A549 (cell line): ENCODE measurements around the gene ATP11A. TPM values are rescaled to one million over a fixed set of nuclear protein-coding genes. Genes with fewer than 3 reads are reported as not detected.

Experiments
- ATAC-seq, 2 experiments: fragments of 200-7000 bp in 1 of 2; fragments of >200 bp in 1 of 2; cut with Nextera tagmentation in 1 of 2; cut with Tn5 transposase in 1 of 2; 3 replicates each; pipeline versions ENCODE4 v1.8.0 to v1.9.1; 2018 to 2020; ENCODE audit warnings: mild to moderate bottlenecking in 1 of 2, moderate library complexity in 1 of 2
- CTCF ChIA-PET: fragments of 300-600 bp; sonication (Branson Sonifier 250); formaldehyde crosslinking; extraction: SDS; loops from one replicate; lab custom pipeline; 2021; ENCODE audit warnings: antibody characterized with exemption, inconsistent platforms; lab: Yijun Ruan, JAX
- POLR2A ChIA-PET: fragments of 350-600 bp; formaldehyde crosslinking; extraction: SDS; loops from one replicate; lab custom pipeline; 2021; ENCODE audit warnings: antibody characterized with exemption, inconsistent platforms; lab: Yijun Ruan, JAX
- DNase-seq, 2 experiments: peaks; one replicate each; pipeline versions ENCODE4 v3.0.0 to v3.0.0-alpha.2; 2011 to 2016; ENCODE audit warnings: low read depth in 1 of 2, low spot score in 1 of 2
- FAIRE-seq: peaks from 2 replicates; lab custom pipeline; 2011; peaks lifted over from hg19 to GRCh38; lab: Jason Lieb, UNC
- H3K27ac ChIP-seq, 2 experiments: fragments of >200 bp; sonication (Bioruptor Twin); formaldehyde crosslinking; 3 replicates each; pipeline ENCODE4 v1.5.1; 2016 to 2017
- H3K4me1 ChIP-seq: fragments of >200 bp; sonication (Bioruptor Twin); formaldehyde crosslinking; 3 replicates; pipeline ENCODE4 v1.6.1; 2016
- H3K4me2 ChIP-seq: fragments of >200 bp; sonication (Bioruptor Twin); formaldehyde crosslinking; 3 replicates; pipeline ENCODE4 v1.6.1; 2016
- H3K4me3 ChIP-seq: fragments of >200 bp; sonication (Bioruptor Twin); formaldehyde crosslinking; 3 replicates; pipeline ENCODE4 v1.5.1; 2016
- H3K9me3 ChIP-seq: fragments of >200 bp; sonication (Bioruptor Twin); formaldehyde crosslinking; 3 replicates; pipeline ENCODE4 v1.6.1; 2016
- ATOH8 ChIP-seq: fragments of 250-450 bp; sonication (Bioruptor Pico); IDR thresholded peaks from 2 replicates; pipeline ENCODE4 v1.5.0; 2020; ENCODE audit warnings: low read depth, mild to moderate bottlenecking, moderate library complexity
- BHLHE40 ChIP-seq: IDR thresholded peaks from 2 replicates; pipeline ENCODE4 v1.6.1; 2012; ENCODE audit warnings: low read depth, low read length, inconsistent platforms
- CBX2 ChIP-seq: fragments of 200-600 bp; sonication (generic); IDR thresholded peaks from 2 replicates; pipeline ENCODE4 v1.6.1; 2016; ENCODE audit warnings: low read depth, mild to moderate bottlenecking, borderline replicate concordance
- CBX8 ChIP-seq: fragments of 200-600 bp; sonication (generic); IDR thresholded peaks from 2 replicates; pipeline ENCODE4 v1.6.1; 2016
- CEBPB ChIP-seq, 2 experiments: fragments of >200 bp in 1 of 2; sonication (Bioruptor Twin) in 1 of 2; formaldehyde crosslinking in 1 of 2; IDR thresholded peaks; 2 replicates each; pipeline ENCODE4 v1.6.1; 2012 to 2016
- CHD4 ChIP-seq: fragments of 200-600 bp; sonication (generic); IDR thresholded peaks from 2 replicates; pipeline ENCODE4 v1.6.1; 2016; ENCODE audit warnings: antibody characterized with exemption, mild to moderate bottlenecking, borderline replicate concordance
- EHF ChIP-seq: fragments of 250-450 bp; sonication (Bioruptor Pico); IDR thresholded peaks from 2 replicates; pipeline ENCODE4 v1.5.0; 2020; ENCODE audit warnings: mild to moderate bottlenecking
- ESRRA ChIP-seq: fragments of 150-350 bp; IDR thresholded peaks from 2 replicates; pipeline ENCODE4 v1.6.1; 2014; ENCODE audit warnings: mild to moderate bottlenecking, low read length, borderline replicate concordance
- FOSL2 ChIP-seq, 2 experiments: fragments of 450-650 bp in 1 of 2; fragments of >200 bp in 1 of 2; sonication (Bioruptor Twin) in 1 of 2; formaldehyde crosslinking; IDR thresholded peaks; 2 replicates each; pipeline versions ENCODE4 v1.5.0 to v1.6.1; 2016 to 2020; ENCODE audit warnings: mild to moderate bottlenecking in 1 of 2, moderate library complexity in 1 of 2
- FOXS1 ChIP-seq: fragments of 250-450 bp; sonication (Bioruptor Pico); IDR thresholded peaks from 2 replicates; pipeline ENCODE4 v1.5.0; 2020; ENCODE audit warnings: mild to moderate bottlenecking, moderate library complexity
- HES2 ChIP-seq: fragments of >200 bp; sonication (Bioruptor Twin); formaldehyde crosslinking; IDR thresholded peaks from 2 replicates; pipeline ENCODE4 v1.6.1; 2016
- KDM5A ChIP-seq: fragments of 200-600 bp; sonication (generic); IDR thresholded peaks from 2 replicates; pipeline ENCODE4 v1.6.1; 2016; ENCODE audit warnings: antibody characterized with exemption, mild to moderate bottlenecking
- MAFK ChIP-seq: fragments of 450-650 bp; IDR thresholded peaks from 2 replicates; pipeline ENCODE4 v1.6.1; 2014; ENCODE audit not compliant: partially characterized antibody
- MAZ ChIP-seq: fragments of 150-350 bp; IDR thresholded peaks from 2 replicates; pipeline ENCODE4 v1.6.1; 2014; ENCODE audit warnings: antibody characterized with exemption, low read depth, low read length, borderline replicate concordance
- NPAS2 ChIP-seq: fragments of 250-450 bp; sonication (Bioruptor Pico); IDR thresholded peaks from 2 replicates; pipeline ENCODE4 v1.8.0; 2022; ENCODE audit warnings: mild to moderate bottlenecking, moderate library complexity, borderline replicate concordance
- RAD21 ChIP-seq, 2 experiments: fragments of >200 bp in 1 of 2; sonication (Bioruptor Twin) in 1 of 2; formaldehyde crosslinking in 1 of 2; IDR thresholded peaks in 1 of 2; conservative IDR thresholded peaks in 1 of 2; 2 replicates in 1 of 2; 3 replicates in 1 of 2; pipeline ENCODE4 v1.6.1; 2012 to 2018; ENCODE audit warnings: inconsistent platforms in 1 of 2
- RARB ChIP-seq: fragments of 250-450 bp; sonication (Bioruptor Pico); IDR thresholded peaks from 2 replicates; pipeline ENCODE4 v1.8.0; 2021; ENCODE audit warnings: mild to moderate bottlenecking, moderate library complexity
- REST ChIP-seq: fragments of 200-600 bp; sonication (generic); IDR thresholded peaks from 2 replicates; pipeline ENCODE4 v1.6.1; 2016; ENCODE audit warnings: antibody characterized with exemption, mild to moderate bottlenecking, moderate library complexity
- RFX5 ChIP-seq: fragments of 450-650 bp; IDR thresholded peaks from 2 replicates; pipeline ENCODE4 v1.7.1; 2014; ENCODE audit warnings: antibody characterized with exemption, mild to moderate bottlenecking, moderate library complexity
- TFCP2L1 ChIP-seq: fragments of 250-450 bp; sonication (Bioruptor Pico); IDR thresholded peaks from 2 replicates; pipeline ENCODE4 v1.5.0; 2021; ENCODE audit warnings: mild to moderate bottlenecking
- TP53 ChIP-seq: fragments of 250-450 bp; sonication (Bioruptor Pico); IDR thresholded peaks from 2 replicates; pipeline ENCODE4 v1.5.0; 2021; ENCODE audit warnings: mild to moderate bottlenecking, moderate library complexity
- ZFP36 ChIP-seq: fragments of 450-650 bp; IDR thresholded peaks from 2 replicates; pipeline ENCODE4 v1.6.1; 2014; ENCODE audit warnings: borderline replicate concordance; ENCODE audit not compliant: partially characterized antibody
- ZSCAN20 ChIP-seq: fragments of 250-450 bp; sonication (Bioruptor Pico); IDR thresholded peaks from 2 replicates; pipeline ENCODE4 v1.8.0; 2022; ENCODE audit warnings: mild to moderate bottlenecking, moderate library complexity
- whole genome bisulfite sequencing: methylation state at CpG from one replicate; pipeline ENCODE4 v1.1.6; 2017; ENCODE audit errors: missing lambda C conversion rate; 5-methylcytosine and 5-hydroxymethylcytosine counted together
- polyA plus RNA-seq, 4 experiments: library from polyadenylated mRNA; depleted of rRNA in 3 of 4; stranded (reverse); fragments of >200 nt; fragmentation: RNase III in 1 of 4; extraction: RNeasy Plus Mini Kit Qiagen cat#74134 plus additional on column Dnase treatment in 1 of 4; gene quantifications; 2 replicates in 3 of 4; 3 replicates in 1 of 4; pipeline ENCODE4 v1.2.3, GENCODE V29; 2011 to 2017
- TF ChIP-seq, protein P1 (sequence below): IDR thresholded peaks from 2 replicates; pipeline ENCODE4 v1.6.1; 2012

The ATP11A gene
- polyA plus RNA-seq, 2 of the 4 experiments (the other 2 are of a cell fraction): 4.1 to 8.0 TPM

GRCh38 chr13:112902669-112903068, 212.8 kb downstream of the ATP11A start:
- ChIA-PET POLR2A (no interaction called here), CTCF (no interaction called here)
- no peaks in the 10 kb centered on the region for H3K9me3 ChIP-seq
- DNase-seq (no peak), FAIRE-seq (no peak), ATAC-seq (no peak)
- H3K4me2 ChIP-seq: no peak overlapping the region
- no peaks in the 10 kb centered on the region for H3K4me1 ChIP-seq
- no CpG with 5 or more reads among the region's 2 CpGs for WGBS
- H3K4me3 ChIP-seq: no peak overlapping the region
- H3K27ac ChIP-seq: no peak overlapping the region
- TF ChIP-seq KDM5A (no peak), ATOH8 (no peak), ESRRA (no peak), CHD4 (no peak), RAD21 (conservative IDR thresholded peaks at IDR 0.05 in 1 of 2, IDR thresholded peaks at IDR 0.05 in 1 of 2) (no peak), CBX2 (no peak), ZSCAN20 (CRISPR knock-in tag) (no peak), EHF (CRISPR knock-in tag) (no peak), MAZ (no peak), CEBPB (IDR thresholded peaks at IDR 0.05) (no peak), CBX8 (no peak)

DNA sequence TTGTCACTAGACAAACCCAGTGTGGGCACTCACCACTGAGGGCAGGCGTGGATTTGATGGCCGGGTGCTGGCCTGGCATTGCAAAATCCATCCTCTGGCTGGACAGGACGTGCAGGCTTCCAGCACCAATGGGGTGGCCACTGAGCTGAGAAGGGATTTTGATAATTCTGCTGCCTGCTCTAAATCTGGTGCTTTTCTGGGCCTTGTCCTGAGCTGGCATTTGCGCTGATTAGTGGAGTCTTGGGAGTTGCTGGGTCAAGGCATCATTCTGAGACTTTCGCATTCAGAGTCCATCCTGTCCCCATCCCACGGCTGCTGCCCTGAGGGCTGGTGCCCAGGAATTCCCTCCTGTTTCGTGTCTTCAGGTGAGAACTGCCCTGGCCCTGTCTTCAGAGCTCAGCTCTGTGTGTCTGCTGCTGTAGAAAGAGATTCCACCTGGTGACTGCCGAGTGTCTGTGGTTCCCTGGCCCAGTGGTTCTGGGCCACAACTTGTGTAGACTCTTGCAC, 213.3 kb downstream of the ATP11A start:
- Histone ChIP-seq H3K4me3 (no peak overlapping the region), H3K4me1 (no peaks in the 10 kb centered on the region), H3K27ac (no peak overlapping the region), H3K4me2 (no peak overlapping the region), H3K9me3 (no peaks in the 10 kb centered on the region)
- DNase-seq: no peak
- ChIA-PET CTCF (interaction anchor here (1.3 kb wide), 1 partner anchor 15 kb away, joined by 3 read pairs; no protein-coding TSS in a partner anchor), POLR2A (no interaction called here)
- TF ChIP-seq RFX5: no peak
- TF ChIP-seq ZFP36: no peak
- TF ChIP-seq RAD21 (conservative IDR thresholded peaks at IDR 0.05 in 1 of 2, IDR thresholded peaks at IDR 0.05 in 1 of 2): no peak
- TF ChIP-seq ZSCAN20 (CRISPR knock-in tag): no peak
- TF ChIP-seq FOXS1 (CRISPR knock-in tag): no peak
- TF ChIP-seq TFCP2L1 (CRISPR knock-in tag): no peak
- no peak for TF ChIP-seq TP53 (CRISPR knock-in tag)
- TF ChIP-seq, protein P1, sequence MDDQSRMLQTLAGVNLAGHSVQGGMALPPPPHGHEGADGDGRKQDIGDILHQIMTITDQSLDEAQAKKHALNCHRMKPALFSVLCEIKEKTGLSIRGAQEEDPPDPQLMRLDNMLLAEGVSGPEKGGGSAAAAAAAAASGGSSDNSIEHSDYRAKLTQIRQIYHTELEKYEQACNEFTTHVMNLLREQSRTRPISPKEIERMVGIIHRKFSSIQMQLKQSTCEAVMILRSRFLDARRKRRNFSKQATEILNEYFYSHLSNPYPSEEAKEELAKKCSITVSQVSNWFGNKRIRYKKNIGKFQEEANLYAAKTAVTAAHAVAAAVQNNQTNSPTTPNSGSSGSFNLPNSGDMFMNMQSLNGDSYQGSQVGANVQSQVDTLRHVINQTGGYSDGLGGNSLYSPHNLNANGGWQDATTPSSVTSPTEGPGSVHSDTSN: no peak
- TF ChIP-seq ESRRA: no peak
- TF ChIP-seq FOSL2 (IDR thresholded peaks at IDR 0.05): no peak
- TF ChIP-seq FOSL2 (CRISPR knock-in tag; IDR thresholded peaks at IDR 0.05): no peak
- TF ChIP-seq MAZ: no peak
- no peak for TF ChIP-seq RARB (CRISPR knock-in tag)
- TF ChIP-seq MAFK: no peak
- no peak for TF ChIP-seq NPAS2 (CRISPR knock-in tag)
- no peak for TF ChIP-seq BHLHE40
- TF ChIP-seq REST: no peak
- no peak for TF ChIP-seq HES2
- no peak for FAIRE-seq
- ATAC-seq: no peak
- 74% methylated on average over 3 of the region's 8 CpGs for WGBS
